Measurements from ENCODE around the gene TSSK6. TPM values are rescaled to one million over a fixed set of nuclear protein-coding genes. Genes with fewer than 3 reads are reported as not detected.

Gene TSSK6
- total and polyA plus RNA-seq, 3 experiments from 2014 or later = 1.4 to 3.4 (median 3.1) TPM

- no peak overlapping the region for H3K4me3 ChIP-seq (ENCODE audit: low read length)
- peaks cover 24% of the 10 kb centered on the region for H3K4me1 ChIP-seq (ENCODE audit: insufficient read depth, low read length)
- H3K36me3 ChIP-seq (ENCODE audit: insufficient read depth, low read length) = no peaks in the 10 kb centered on the region
- CTCF ChIA-PET = interaction anchor here (1.0 to 3.4 kb wide), 2 partner anchors 11 kb away, joined by 3 to 13 read pairs; no protein-coding TSS in a partner anchor
- H3K9me3 ChIP-seq (ENCODE audit: low read length) = no peaks in the 10 kb centered on the region
- Mint-ChIP-seq H3K4me3 (no peak overlapping the region), H3K36me3 (no peaks in the 10 kb centered on the region), H3K4me1 (peaks cover 16 to 33% (median 18%) of the 10 kb centered on the region in 3 donors), H3K27me3 (peaks cover 0 to 4% of the 10 kb centered on the region in 2 donors), H3K27ac (no peak overlapping the region), H3K9me3 (peaks cover 0 to 3% (median 0%) of the 10 kb centered on the region in 5 donors)
- H3K27ac ChIP-seq (ENCODE audit: low read depth, low read length) = no peak overlapping the region
- peaks cover 3% of the 10 kb centered on the region for H3K27me3 ChIP-seq (ENCODE audit: insufficient read depth, low read length, poor library complexity, severe bottlenecking)
- DNase-seq = no peak
- POLR2A ChIA-PET = no interaction called here
These were observed 27.8 kb upstream of the TSSK6 start for GRCh38 chr19:19543101-19543500.

DNA sequence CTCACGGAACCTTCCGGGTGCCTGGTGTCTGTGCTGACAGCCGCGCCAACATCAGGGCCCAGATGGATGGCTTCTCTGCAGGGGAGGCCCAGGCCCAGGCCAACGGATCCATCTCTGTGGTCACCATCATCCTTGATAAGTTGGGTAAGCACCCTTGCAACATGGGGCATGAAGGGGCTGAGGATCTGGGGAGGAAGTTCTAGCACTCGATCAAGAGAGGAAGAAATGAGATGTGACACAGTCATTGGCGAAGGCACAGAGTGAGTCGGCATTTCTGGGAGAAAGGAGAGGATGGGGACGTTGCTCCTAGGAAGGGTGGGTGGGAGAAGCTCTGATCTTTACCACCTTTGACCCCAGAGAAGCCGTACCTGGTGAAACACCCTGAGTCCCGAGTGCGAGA lies 27.2 kb upstream of the TSSK6 start:
- no peak overlapping the region for H3K27ac ChIP-seq (ENCODE audit: low read depth, low read length)
- CTCF ChIA-PET = interaction anchor here (3.4 kb wide), 1 partner anchor 12 kb away, joined by 13 read pairs; no protein-coding TSS in a partner anchor

DNA sequence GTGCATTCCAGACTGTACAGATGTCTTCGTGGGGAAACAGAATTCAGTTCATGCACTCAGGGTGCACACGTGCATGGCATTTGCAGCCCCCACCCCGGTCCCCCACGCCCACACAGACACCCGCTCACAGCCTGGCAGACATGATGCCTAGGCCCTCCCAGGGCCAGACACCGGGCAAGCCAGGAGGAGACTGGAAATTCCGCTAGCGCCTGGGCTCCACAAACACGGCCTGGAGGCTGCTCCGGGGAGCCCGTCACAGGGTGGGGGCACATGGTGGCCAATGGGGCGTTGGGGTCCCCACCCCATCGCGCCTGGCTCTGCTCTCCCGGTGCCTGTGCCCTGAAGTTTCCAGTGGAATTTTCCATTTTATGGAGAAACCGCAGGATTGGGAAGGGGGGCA lies 26.3 kb upstream of the TSSK6 start:
- ChIA-PET POLR2A (interaction anchor here (0.6 kb wide), 1 partner anchor 122 kb away, joined by 3 read pairs; the partner anchor contains the start of gene ATP13A1), CTCF (interaction anchor here (1.0 to 1.3 kb wide), 2 partner anchors 9 to 21 kb away, joined by 3 to 4 read pairs; no protein-coding TSS in a partner anchor)
- Mint-ChIP-seq H3K27ac (no peak overlapping the region), H3K4me1 (peaks cover 18 to 42% (median 23%) of the 10 kb centered on the region in 3 donors), H3K27me3 (peaks cover 3 to 4% of the 10 kb centered on the region in 2 donors), H3K36me3 (no peaks in the 10 kb centered on the region), H3K9me3 (peaks cover 0 to 3% (median 0%) of the 10 kb centered on the region in 5 donors), H3K4me3 (peak overlapping the region in 5 of 7 donors; percentile 73 to 90 (median 77))
- Histone ChIP-seq H3K4me1 (ENCODE audit: insufficient read depth, low read length) (peaks cover 24% of the 10 kb centered on the region), H3K27me3 (ENCODE audit: insufficient read depth, low read length, poor library complexity, severe bottlenecking) (peaks cover 3% of the 10 kb centered on the region), H3K36me3 (ENCODE audit: insufficient read depth, low read length) (no peaks in the 10 kb centered on the region), H3K27ac (ENCODE audit: low read depth, low read length) (no peak overlapping the region), H3K9me3 (ENCODE audit: low read length) (no peaks in the 10 kb centered on the region), H3K4me3 (ENCODE audit: low read length) (no peak overlapping the region)
- no peak for DNase-seq

More for the DNA sequence above, 27.2 kb upstream of the TSSK6 start:
- peak overlapping the region in 2 of 7 donors; percentile 6 to 41 for H3K4me3 Mint-ChIP-seq
- H3K27me3 Mint-ChIP-seq = peaks cover 3 to 4% of the 10 kb centered on the region in 2 donors
- H3K27ac Mint-ChIP-seq = no peak overlapping the region
- Histone ChIP-seq H3K4me1 (ENCODE audit: insufficient read depth, low read length) (peaks cover 24% of the 10 kb centered on the region), H3K4me3 (ENCODE audit: low read length) (no peak overlapping the region), H3K9me3 (ENCODE audit: low read length) (no peaks in the 10 kb centered on the region), H3K36me3 (ENCODE audit: insufficient read depth, low read length) (no peaks in the 10 kb centered on the region), H3K27me3 (ENCODE audit: insufficient read depth, low read length, poor library complexity, severe bottlenecking) (peaks cover 3% of the 10 kb centered on the region)
- H3K36me3 Mint-ChIP-seq = no peaks in the 10 kb centered on the region
- POLR2A ChIA-PET = no interaction called here
- peaks cover 18 to 37% (median 22%) of the 10 kb centered on the region in 3 donors for H3K4me1 Mint-ChIP-seq
- DNase-seq = no peak
- H3K9me3 Mint-ChIP-seq = peaks cover 0 to 3% (median 0%) of the 10 kb centered on the region in 5 donors

GRCh38 chr19:19540715-19541515 lies 25.6 kb upstream of the TSSK6 start:
- Histone ChIP-seq H3K36me3 (ENCODE audit: insufficient read depth, low read length) (no peaks in the 10 kb centered on the region), H3K27me3 (ENCODE audit: insufficient read depth, low read length, poor library complexity, severe bottlenecking) (peaks cover 3% of the 10 kb centered on the region), H3K4me3 (ENCODE audit: low read length) (peak overlapping the region; percentile 50), H3K9me3 (ENCODE audit: low read length) (no peaks in the 10 kb centered on the region), H3K27ac (ENCODE audit: low read depth, low read length) (no peak overlapping the region), H3K4me1 (ENCODE audit: insufficient read depth, low read length) (peaks cover 24% of the 10 kb centered on the region)
- ChIA-PET CTCF (interaction anchor here (1.0 to 1.3 kb wide), 3 partner anchors 9 to 103 kb away, joined by 3 to 4 read pairs (median 3); no protein-coding TSS in a partner anchor), POLR2A (interaction anchor here (0.6 kb wide), 1 partner anchor 123 kb away, joined by 3 read pairs; the partner anchor contains the start of gene ATP13A1)
- H3K9me3 Mint-ChIP-seq = peaks cover 0 to 3% (median 0%) of the 10 kb centered on the region in 5 donors
- peaks cover 18 to 42% (median 23%) of the 10 kb centered on the region in 3 donors for H3K4me1 Mint-ChIP-seq
- peaks cover 3 to 4% of the 10 kb centered on the region in 2 donors for H3K27me3 Mint-ChIP-seq
- H3K36me3 Mint-ChIP-seq = no peaks in the 10 kb centered on the region
- peak overlapping the region; percentile 57 to 90 (median 77) for H3K4me3 Mint-ChIP-seq
- peak overlapping the region in 3 of 8 donors; percentile 37 to 86 (median 54) for H3K27ac Mint-ChIP-seq
- DNase-seq = peak; percentile 58 to 77 (median 62)

DNA sequence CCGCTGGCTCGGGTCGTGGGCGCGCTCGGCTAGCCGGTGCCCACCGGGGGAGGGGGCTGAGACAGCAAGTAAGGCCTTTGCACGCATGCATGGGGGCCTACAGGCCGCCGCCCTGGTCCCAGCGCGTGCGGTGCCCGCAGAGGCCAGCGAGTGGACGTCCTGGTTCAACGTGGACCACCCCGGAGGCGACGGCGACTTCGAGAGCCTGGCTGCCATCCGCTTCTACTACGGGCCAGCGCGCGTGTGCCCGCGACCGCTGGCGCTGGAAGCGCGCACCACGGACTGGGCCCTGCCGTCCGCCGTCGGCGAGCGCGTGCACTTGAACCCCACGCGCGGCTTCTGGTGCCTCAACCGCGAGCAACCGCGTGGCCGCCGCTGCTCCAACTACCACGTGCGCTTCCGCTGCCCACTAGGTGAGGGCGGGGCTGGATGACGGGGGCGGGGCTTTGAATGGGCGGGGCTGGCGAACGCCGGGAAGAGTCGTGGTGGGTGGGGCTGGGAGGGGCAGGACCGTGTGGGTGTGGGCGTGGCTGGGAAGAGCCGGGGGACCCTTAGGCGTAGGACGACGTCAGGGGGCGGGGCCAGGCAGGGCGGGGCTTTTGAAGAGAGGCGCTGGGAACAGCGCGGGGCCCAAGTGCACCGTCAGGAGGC lies 24.8 kb upstream of the TSSK6 start:
- peak overlapping the region; percentile 50 for H3K4me3 ChIP-seq (ENCODE audit: low read length)
- CTCF ChIA-PET = interaction anchor here (1.0 to 1.3 kb wide), 2 partner anchors 8 to 104 kb away, joined by 3 to 4 read pairs; no protein-coding TSS in a partner anchor
- H3K36me3 Mint-ChIP-seq = no peaks in the 10 kb centered on the region
- H3K9me3 Mint-ChIP-seq = peaks cover 0 to 3% (median 0%) of the 10 kb centered on the region in 5 donors
- H3K36me3 ChIP-seq (ENCODE audit: insufficient read depth, low read length) = no peaks in the 10 kb centered on the region
- POLR2A ChIA-PET = no interaction called here
- peaks cover 24% of the 10 kb centered on the region for H3K4me1 ChIP-seq (ENCODE audit: insufficient read depth, low read length)
- peaks cover 18 to 42% (median 23%) of the 10 kb centered on the region in 3 donors for H3K4me1 Mint-ChIP-seq
- H3K4me3 Mint-ChIP-seq = peak overlapping the region; percentile 50 to 90 (median 77)
- H3K27ac Mint-ChIP-seq = peak overlapping the region in 2 of 8 donors; percentile 54 to 86
- peaks cover 3% of the 10 kb centered on the region for H3K27me3 ChIP-seq (ENCODE audit: insufficient read depth, low read length, poor library complexity, severe bottlenecking)
- DNase-seq = peak; percentile 36 to 74 (median 51)
- peaks cover 3 to 4% of the 10 kb centered on the region in 2 donors for H3K27me3 Mint-ChIP-seq
- no peak overlapping the region for H3K27ac ChIP-seq (ENCODE audit: low read depth, low read length)
- H3K9me3 ChIP-seq (ENCODE audit: low read length) = no peaks in the 10 kb centered on the region

DNA sequence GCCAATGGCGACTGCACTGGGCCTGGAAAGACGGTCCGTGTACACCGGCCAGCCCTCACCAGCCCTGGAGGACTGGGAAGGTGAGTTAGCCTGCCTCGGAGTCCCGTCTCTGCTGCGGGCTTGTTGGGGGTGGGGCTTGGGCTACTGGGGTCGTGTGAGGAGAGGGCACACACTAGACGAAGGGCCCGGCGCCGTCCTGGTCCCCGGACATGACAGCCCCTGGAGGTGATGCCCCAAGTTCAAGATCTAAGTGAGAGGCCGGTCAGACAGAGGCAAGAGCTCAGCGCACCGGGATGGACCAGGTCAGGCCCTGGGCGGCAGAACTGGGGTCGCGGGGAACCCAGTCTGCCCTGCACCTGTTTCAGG lies 24.3 kb upstream of the TSSK6 start:
- Histone ChIP-seq H3K4me1 (ENCODE audit: insufficient read depth, low read length) (peaks cover 24% of the 10 kb centered on the region), H3K36me3 (ENCODE audit: insufficient read depth, low read length) (no peaks in the 10 kb centered on the region), H3K9me3 (ENCODE audit: low read length) (no peaks in the 10 kb centered on the region), H3K4me3 (ENCODE audit: low read length) (no peak overlapping the region), H3K27me3 (ENCODE audit: insufficient read depth, low read length, poor library complexity, severe bottlenecking) (peaks cover 3% of the 10 kb centered on the region), H3K27ac (ENCODE audit: low read depth, low read length) (no peak overlapping the region)
- CTCF ChIA-PET = interaction anchor here (1.0 to 1.2 kb wide), 2 partner anchors 14 to 104 kb away, joined by 3 to 6 read pairs; no protein-coding TSS in a partner anchor
- Mint-ChIP-seq H3K9me3 (peaks cover 0 to 3% (median 0%) of the 10 kb centered on the region in 5 donors), H3K36me3 (no peaks in the 10 kb centered on the region), H3K27me3 (peaks cover 3 to 4% of the 10 kb centered on the region in 2 donors), H3K4me1 (peaks cover 18 to 42% (median 23%) of the 10 kb centered on the region in 3 donors), H3K27ac (no peak overlapping the region), H3K4me3 (peak overlapping the region in 4 of 7 donors; percentile 28 to 70 (median 62))
- POLR2A ChIA-PET = no interaction called here
- no peak for DNase-seq

DNA sequence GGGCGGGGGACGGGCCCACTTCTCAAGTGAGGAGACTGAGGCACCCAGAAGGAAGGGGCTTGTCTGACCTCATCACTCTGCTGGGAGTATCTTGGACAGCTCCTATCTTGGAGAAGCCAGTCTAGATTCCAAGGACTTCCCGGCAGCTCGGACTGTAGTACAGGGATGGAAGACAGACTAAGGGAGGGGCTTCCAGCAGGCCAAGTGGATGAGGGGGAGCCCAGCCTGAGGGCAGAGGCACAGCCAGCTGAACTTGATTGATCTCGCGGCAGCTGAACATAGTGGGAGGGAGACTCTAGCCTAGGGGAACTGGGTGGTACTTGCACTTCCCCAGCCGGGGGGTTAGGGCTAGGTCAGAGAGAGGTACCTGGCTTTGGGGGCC lies 23.4 kb upstream of the TSSK6 start:
- DNase-seq = no peak
- H3K4me1 Mint-ChIP-seq = peaks cover 18 to 42% (median 23%) of the 10 kb centered on the region in 3 donors
- Histone ChIP-seq H3K36me3 (ENCODE audit: insufficient read depth, low read length) (no peaks in the 10 kb centered on the region), H3K27ac (ENCODE audit: low read depth, low read length) (no peak overlapping the region), H3K4me1 (ENCODE audit: insufficient read depth, low read length) (peaks cover 24% of the 10 kb centered on the region), H3K4me3 (ENCODE audit: low read length) (no peak overlapping the region), H3K27me3 (ENCODE audit: insufficient read depth, low read length, poor library complexity, severe bottlenecking) (peaks cover 3% of the 10 kb centered on the region), H3K9me3 (ENCODE audit: low read length) (no peaks in the 10 kb centered on the region)
- ChIA-PET POLR2A (no interaction called here), CTCF (interaction anchor here (0.7 to 1.2 kb wide), 2 partner anchors 13 to 15 kb away, joined by 3 to 6 read pairs; no protein-coding TSS in a partner anchor)
- peaks cover 0 to 3% (median 0%) of the 10 kb centered on the region in 5 donors for H3K9me3 Mint-ChIP-seq
- peak overlapping the region in 5 of 8 donors; percentile 15 to 79 (median 47) for H3K27ac Mint-ChIP-seq
- H3K4me3 Mint-ChIP-seq = peak overlapping the region; percentile 33 to 78 (median 55)
- peaks cover 3 to 4% of the 10 kb centered on the region in 2 donors for H3K27me3 Mint-ChIP-seq
- H3K36me3 Mint-ChIP-seq = no peaks in the 10 kb centered on the region
